Activated CD4-positive, alpha-beta T cell treated with anti-CD3 and anti-CD28 coated beads, Interleukin-2, Interleukin-6, amounts not matched to agents 100 ng/mL and 50 ng/mL, durations not matched to agents 16 hours and 8 hours (primary cell): Measurements from ENCODE around the gene SFTA2.
"Not testable (repeated sequence)": the region's sequence is repeated elsewhere in the genome, so short reads cannot be mapped to it uniquely, and the experiment has no call there.

Experiments used
- DNase-seq: peaks from one replicate; pipeline ENCODE4 v3.0.0-alpha.2; 2020

Gene SFTA2

GRCh38 chr6:30931969-30932645 lies at the start of gene SFTA2:
SFTA2 (minus strand) TSS chr6:30932170; CDS start chr6:30932096, 74 bp downstream.
- DNase-seq, result no peak

- no peak for DNase-seq
Observed at GRCh38 chr6:30979690-30980089, 47.7 kb upstream of the SFTA2 start.

- no peak for DNase-seq
Observed at GRCh38 chr6:30979141-30979540, 47.2 kb upstream of the SFTA2 start.

GRCh38 chr6:30974490-30975252 lies 42.7 kb upstream of the SFTA2 start:
- no peak for DNase-seq

- DNase-seq, result no peak
Observed at GRCh38 chr6:30972816-30973215, 40.8 kb upstream of the SFTA2 start.

DNA sequence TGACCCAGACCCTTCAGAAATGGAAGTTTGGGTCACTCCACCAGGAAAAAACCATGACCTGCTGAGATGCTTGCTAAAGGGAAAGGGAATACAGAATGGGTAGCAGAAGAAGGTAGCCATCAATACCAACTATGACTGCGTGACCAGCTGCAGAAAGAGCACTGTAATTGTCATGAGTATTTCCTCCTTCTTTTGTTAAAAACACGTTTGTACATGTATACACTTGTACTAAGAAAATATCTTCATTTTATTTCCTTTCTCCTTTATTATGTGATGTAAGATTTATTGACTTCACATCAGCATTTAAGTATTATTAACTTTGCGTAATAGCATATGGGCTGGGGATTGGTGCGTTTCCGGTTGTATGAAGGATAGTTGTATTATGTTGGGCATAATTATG lies 39.0 kb upstream of the SFTA2 start:
- DNase-seq, result no peak

GRCh38 chr6:30969171-30969570 lies 37.2 kb upstream of the SFTA2 start:
- not testable (repeated sequence) for DNase-seq

DNA sequence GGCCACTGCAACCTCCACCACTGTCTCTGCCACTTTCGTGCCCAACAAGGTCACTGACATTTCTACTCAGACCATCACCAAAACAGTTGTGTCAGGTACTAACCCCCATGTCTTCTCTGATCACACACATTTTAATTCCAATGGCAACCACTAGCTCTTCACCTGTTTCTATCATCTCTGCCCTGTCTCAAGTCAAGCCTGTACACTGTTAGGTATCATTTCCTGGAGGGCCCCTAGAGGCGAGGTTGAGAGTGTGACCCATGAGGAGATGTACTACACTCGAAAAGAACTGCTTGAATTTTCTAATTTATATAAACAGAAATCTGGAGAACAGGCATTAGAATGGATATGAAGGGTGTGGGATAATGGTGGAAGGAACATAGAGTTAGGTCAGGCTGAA lies 34.2 kb upstream of the SFTA2 start:
- no peak for DNase-seq

DNA sequence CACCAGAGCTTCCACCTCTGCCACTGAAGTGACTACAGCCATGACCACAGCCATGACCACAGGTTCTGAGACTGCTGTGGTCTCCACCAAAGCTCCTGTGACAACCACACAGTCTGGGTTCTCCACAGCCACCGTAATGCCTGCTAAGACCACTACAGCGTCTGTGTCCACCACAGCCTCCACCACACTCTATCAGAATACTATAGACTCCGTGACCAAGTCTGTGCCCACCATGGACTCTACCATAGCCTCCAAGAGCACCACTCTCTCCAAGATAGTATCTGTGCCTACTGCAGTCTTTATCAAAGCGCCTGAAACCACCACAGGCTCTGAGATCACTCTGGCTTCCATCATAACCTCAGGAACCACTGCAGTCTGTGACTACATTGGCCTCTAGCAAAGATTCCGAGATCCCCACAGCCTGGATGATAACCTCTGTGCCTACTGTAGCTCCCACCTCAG lies 33.2 kb upstream of the SFTA2 start:
- peak; percentile 17 for DNase-seq

- DNase-seq, result peak; percentile 36
Observed at GRCh38 chr6:30964075-30964474, 32.1 kb upstream of the SFTA2 start.

- no peak for DNase-seq
Observed at GRCh38 chr6:30963641-30964040, 31.7 kb upstream of the SFTA2 start.

DNA sequence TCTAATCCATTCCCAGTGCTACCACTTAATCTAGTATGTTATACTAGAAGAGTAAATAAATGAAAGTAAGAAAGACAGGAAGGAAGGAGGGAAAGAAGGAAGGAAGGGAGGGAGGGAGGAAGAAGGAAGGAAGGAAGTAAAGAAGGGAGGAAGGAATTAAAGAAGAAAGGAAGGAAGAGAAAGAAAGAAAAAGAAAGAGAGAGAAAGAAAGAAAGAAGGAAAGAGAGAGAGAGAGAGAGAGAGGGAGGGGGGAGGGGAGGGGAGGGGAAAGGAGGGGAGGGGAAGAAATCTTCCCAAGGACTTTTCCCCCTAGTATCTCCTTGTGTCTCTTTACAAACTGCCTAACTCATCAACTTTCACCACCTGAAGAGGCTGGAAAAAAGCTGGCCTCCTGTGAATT lies 30.7 kb upstream of the SFTA2 start:
- DNase-seq, result no peak

DNA sequence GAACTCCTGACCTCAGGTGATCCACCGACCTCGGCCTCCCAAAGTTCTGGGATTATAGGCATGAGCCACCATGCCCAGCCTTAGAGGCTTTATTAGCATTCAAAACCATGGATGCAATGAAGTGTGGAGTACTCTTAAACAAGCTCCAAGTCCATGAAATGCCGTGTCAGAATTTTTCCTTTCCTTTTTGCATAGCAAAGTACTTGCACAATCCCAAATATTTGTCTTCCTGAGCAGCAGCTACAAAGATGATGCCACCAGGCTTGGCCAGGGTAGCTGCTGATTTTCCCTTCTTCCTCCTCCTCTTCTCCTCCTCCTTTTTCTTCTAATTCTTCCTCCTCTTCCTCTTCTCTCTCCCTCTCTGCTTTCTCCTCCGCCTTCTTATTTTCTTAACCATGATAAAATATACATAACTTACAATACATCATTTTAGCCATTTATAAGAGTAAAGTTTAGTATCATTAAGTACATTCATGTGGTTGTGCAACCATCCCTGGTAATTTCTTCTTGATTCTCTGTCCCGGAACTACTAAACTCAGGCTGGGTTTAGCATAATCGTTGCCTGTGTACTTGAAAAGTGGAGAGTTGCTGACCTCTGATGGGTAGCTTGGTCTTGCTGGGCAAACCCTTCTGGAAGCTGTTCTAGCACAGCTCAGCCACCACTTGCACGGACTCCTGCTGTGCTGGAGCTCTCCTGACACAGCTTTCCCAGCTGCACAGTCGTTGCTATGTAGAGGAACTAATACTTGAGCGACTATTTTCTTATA lies 29.1 kb upstream of the SFTA2 start:
- no peak for DNase-seq

GRCh38 chr6:30957716-30958115 lies 25.7 kb upstream of the SFTA2 start:
- no peak for DNase-seq

DNA sequence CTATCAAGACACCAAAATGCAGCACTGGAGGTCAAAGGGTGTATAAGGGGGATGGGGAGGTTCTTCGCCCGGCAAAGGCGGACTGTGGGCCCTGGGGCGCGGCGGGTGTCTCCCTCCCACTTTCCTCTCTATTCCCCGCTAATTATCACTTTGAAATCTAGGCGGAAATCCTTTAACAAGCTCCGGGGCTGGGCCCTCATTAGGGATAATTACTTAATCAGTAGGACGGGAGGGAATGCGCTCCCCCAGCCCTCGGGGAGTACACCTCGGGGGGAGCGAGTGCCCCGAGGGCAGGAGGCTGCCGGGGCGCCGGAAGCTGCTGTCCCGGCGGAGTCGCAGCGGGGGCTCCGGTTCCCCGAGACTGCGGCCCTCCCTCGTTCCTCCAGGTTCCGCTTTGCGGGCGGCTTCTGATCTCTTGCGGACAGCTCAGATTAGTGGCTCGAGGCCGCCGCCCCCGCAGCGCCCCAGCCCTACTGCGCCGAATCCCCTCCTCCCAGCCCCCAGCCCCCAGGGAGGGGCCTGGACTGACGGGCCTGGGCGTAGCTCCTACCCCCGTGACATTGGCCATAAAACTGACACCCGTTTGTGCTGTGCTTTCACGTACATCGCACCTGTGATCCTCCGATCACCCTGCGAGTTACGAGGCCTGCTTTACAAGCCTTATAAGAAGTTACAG lies 23.5 kb upstream of the SFTA2 start:
- DNase-seq, result peak; percentile 55

DNA sequence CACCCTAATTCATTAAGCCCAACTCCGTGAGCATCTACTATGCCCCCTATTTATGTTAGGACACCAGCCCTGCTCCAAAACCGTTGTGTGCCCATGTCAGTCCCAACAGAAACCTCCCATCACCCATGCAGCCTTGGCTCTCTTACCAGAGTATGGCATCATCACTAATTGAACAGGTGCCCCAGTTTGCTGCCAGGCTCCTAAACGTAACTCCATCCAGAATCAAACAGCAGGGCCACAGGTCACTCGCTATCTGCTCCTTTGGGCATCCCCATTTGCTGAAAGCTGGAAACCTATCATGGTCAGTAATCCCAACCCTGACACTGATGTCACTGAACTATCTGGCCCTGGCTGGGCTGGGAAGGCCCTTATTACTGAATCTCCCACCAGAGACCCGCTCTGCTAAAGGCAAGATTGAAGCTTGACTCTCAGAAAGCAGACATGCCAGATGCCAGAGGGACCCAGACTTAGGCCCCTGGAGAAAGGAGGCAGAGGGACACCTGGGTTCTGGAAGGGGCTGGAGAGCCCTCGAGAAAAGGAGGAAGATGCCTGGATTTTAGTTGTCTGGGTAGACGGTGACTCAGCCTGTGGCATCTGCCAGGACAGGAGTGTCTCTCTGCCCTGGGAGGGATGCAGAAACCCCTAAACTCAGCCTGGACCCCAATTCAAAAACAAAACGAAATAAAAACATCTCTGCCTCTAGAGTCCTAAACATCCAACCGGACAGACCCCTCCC lies 22.8 kb upstream of the SFTA2 start:
- no peak for DNase-seq

DNA sequence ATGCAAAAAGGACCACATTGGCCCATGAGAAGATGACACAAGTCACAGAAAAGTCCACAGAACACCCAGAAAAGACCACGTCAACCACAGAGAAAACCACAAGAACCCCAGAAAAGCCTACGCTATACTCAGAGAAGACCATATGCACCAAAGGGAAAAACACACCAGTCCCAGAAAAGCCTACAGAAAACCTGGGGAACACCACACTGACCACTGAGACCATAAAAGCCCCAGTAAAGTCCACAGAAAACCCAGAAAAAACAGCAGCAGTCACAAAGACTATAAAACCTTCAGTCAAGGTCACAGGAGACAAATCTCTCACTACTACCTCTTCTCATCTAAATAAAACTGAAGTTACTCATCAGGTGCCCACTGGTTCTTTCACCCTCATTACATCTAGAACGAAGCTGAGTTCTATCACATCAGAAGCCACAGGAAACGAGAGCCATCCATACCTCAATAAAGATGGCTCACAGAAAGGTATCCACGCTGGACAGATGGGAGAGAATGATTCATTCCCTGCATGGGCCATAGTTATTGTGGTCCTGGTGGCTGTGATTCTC lies 20.0 kb upstream of the SFTA2 start:
- no peak for DNase-seq

- no peak for DNase-seq
Observed at GRCh38 chr6:30948811-30949210, 16.8 kb upstream of the SFTA2 start.

DNA sequence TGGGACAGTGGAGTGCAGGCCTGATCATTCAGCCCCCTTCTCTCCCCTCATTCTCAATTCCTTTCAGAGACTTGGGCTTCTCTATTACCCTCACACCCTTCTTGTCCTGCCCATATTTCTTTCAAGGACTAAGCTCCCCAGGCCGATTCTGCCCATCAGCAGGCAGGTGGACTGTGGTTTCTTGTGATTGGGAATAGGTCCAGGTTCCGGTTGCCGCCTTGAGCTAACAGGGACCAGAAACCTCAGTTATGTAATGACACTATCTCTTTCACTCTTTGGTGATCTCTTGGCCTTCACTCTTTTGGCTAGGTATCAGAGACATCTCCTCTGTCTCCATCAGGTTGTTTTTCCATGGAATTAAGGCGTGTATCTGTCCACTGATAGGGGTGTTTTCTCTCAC lies 15.3 kb upstream of the SFTA2 start:
- no peak for DNase-seq

GRCh38 chr6:30945281-30945680 lies 13.3 kb upstream of the SFTA2 start:
- no peak for DNase-seq

DNA sequence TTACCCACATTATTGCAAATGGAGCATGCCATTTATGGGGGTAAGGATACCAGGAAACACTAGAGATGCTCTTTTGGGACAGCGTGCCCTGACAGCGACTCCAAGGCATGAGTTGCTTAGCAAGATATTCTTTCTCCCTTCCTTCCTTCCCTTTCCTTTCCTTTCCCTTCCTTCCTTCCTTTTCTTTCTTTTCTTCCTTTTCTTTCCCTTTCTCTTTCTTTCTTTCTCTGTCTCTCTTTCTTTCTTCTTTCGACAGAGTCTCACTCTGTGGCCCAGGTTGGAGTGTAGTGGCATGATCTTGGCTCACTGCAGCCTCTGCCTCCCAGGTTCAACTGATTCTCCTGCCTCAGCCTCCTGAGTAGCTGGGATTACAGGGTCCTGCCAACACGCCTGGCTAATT lies 12.1 kb upstream of the SFTA2 start:
- no peak for DNase-seq
